CD4-positive, CD25-positive, alpha-beta regulatory T cell (primary cell): Measurements from ENCODE around the gene MTR. TPM values are rescaled to one million over a fixed set of nuclear protein-coding genes. Genes with fewer than 3 reads are reported as not detected.
A peak's percentile ranks its signal among the peaks of the same experiment; 100 is the strongest.
"Not testable (repeated sequence)": the region's sequence is repeated elsewhere in the genome, so short reads cannot be mapped to it uniquely, and the experiment has no call there.

Experiments
- ATAC-seq, 2 donors: fragments of 150-1000 bp; cut with Tn5 transposase; one replicate each; pipeline ENCODE4 v1.10.0; 2021; ENCODE audit warnings: low read depth in 2 of 2, moderate number of reproducible peaks in 2 of 2, moderate library complexity in 1 of 2
- DNase-seq, 3 donors: peaks; one replicate each; pipeline versions ENCODE4 v3.0.0 to v3.0.0-alpha.2; 2012 to 2022; ENCODE audit warnings: mixed read lengths in 1 of 3
- H3K27ac ChIP-seq: one replicate; pipeline ENCODE4 v1.7.0; 2013; ENCODE audit warnings: mild to moderate bottlenecking, low read length; ENCODE audit not compliant: insufficient read depth, poor library complexity, severe bottlenecking
- H3K27me3 ChIP-seq: one replicate; pipeline ENCODE4 v1.7.0; 2013; ENCODE audit warnings: low read length; ENCODE audit not compliant: control insufficient read depth, insufficient read depth
- H3K36me3 ChIP-seq: one replicate; pipeline ENCODE4 v1.7.0; 2013; ENCODE audit warnings: mild to moderate bottlenecking, low read length, moderate library complexity; ENCODE audit not compliant: control insufficient read depth, insufficient read depth
- H3K4me1 ChIP-seq: 2 replicates; pipeline ENCODE4 v1.7.0; 2013; ENCODE audit warnings: mild to moderate bottlenecking, low read length; ENCODE audit not compliant: insufficient read depth, control insufficient read depth, poor library complexity, severe bottlenecking
- H3K4me3 ChIP-seq: one replicate; pipeline ENCODE4 v1.7.0; 2013; ENCODE audit warnings: low read depth, mild to moderate bottlenecking, low read length, moderate library complexity
- H3K9me3 ChIP-seq, 2 experiments: 1 replicate in 1 of 2; 2 replicates in 1 of 2; pipeline ENCODE4 v1.7.0; 2013; ENCODE audit warnings: low read length in 2 of 2, mild to moderate bottlenecking in 1 of 2, moderate library complexity in 1 of 2; ENCODE audit not compliant: control insufficient read depth in 2 of 2
- H3K27ac Mint-ChIP-seq, 3 donors: one replicate each; pipeline ENCODE4 v1.8.0; 2020 to 2022; ENCODE audit warnings: mild to moderate bottlenecking in 3 of 3, mixed read lengths in 3 of 3, moderate library complexity in 2 of 3
- H3K27me3 Mint-ChIP-seq: one replicate; pipeline ENCODE4 v1.8.0; 2022; ENCODE audit warnings: mild to moderate bottlenecking, mixed read lengths
- H3K36me3 Mint-ChIP-seq: one replicate; pipeline ENCODE4 v1.8.0; 2020; ENCODE audit warnings: mixed read lengths
- H3K4me1 Mint-ChIP-seq, 4 donors: one replicate each; pipeline ENCODE4 v1.8.0; 2020 to 2022; ENCODE audit warnings: mixed read lengths in 4 of 4, mild to moderate bottlenecking in 1 of 4
- H3K4me3 Mint-ChIP-seq, 4 donors: one replicate each; pipeline ENCODE4 v1.8.0; 2020 to 2022; ENCODE audit warnings: mild to moderate bottlenecking in 4 of 4, mixed read lengths in 4 of 4, moderate library complexity in 3 of 4
- H3K9me3 Mint-ChIP-seq, 7 donors: one replicate each; pipeline ENCODE4 v1.8.0; 2020 to 2022; ENCODE audit warnings: mixed read lengths in 7 of 7, mild to moderate bottlenecking in 3 of 7, moderate library complexity in 2 of 7
- polyA plus RNA-seq, 4 donors: library from polyadenylated mRNA; unstranded; fragments of 300-500 nt; fragmentation: Illumina TruSeq; gene quantifications; one replicate each; pipeline ENCODE4 v1.2.3, GENCODE V29; 2021
- total RNA-seq: library from RNA; stranded (reverse); gene quantifications from one replicate; pipeline ENCODE4 v1.2.3, GENCODE V29; 2022

Gene MTR
- total and polyA plus RNA-seq, 5 donors from 2014 or later, result 12.6 to 44.5 (median 14.8) TPM

GRCh38 chr1:236893626-236894545, 98.8 kb downstream of the MTR start:
- Histone ChIP-seq H3K4me1 (no peaks in the 10 kb centered on the region), H3K27ac (no peak overlapping the region), H3K4me3 (no peak overlapping the region), H3K27me3 (no peaks in the 10 kb centered on the region), H3K36me3 (peaks cover 95% of the 10 kb centered on the region), H3K9me3 (no peaks in the 10 kb centered on the region)
- H3K4me1 Mint-ChIP-seq, result peaks cover 0 to 6% (median under 1%) of the 10 kb centered on the region in 4 donors
- H3K27ac Mint-ChIP-seq, result peak overlapping the region in 2 of 3 donors; percentile 46 to 54
- DNase-seq, result no peak
- H3K4me3 Mint-ChIP-seq, result no peak overlapping the region
- no peak for ATAC-seq
- H3K9me3 Mint-ChIP-seq, result no peaks in the 10 kb centered on the region
- peaks cover 85% of the 10 kb centered on the region for H3K36me3 Mint-ChIP-seq
- no peaks in the 10 kb centered on the region for H3K27me3 Mint-ChIP-seq

GRCh38 chr1:236895665-236896387, 100.7 kb downstream of the MTR start:
- Histone ChIP-seq H3K27me3 (no peaks in the 10 kb centered on the region), H3K36me3 (peaks cover 86% of the 10 kb centered on the region), H3K4me1 (no peaks in the 10 kb centered on the region), H3K4me3 (no peak overlapping the region), H3K27ac (no peak overlapping the region), H3K9me3 (no peaks in the 10 kb centered on the region)
- H3K4me3 Mint-ChIP-seq, result no peak overlapping the region
- DNase-seq (no peak), ATAC-seq (no peak)
- peaks cover 0 to 6% (median 0%) of the 10 kb centered on the region in 4 donors for H3K4me1 Mint-ChIP-seq
- peaks cover 87% of the 10 kb centered on the region for H3K36me3 Mint-ChIP-seq
- H3K9me3 Mint-ChIP-seq, result peaks cover 0 to 3% (median 0%) of the 10 kb centered on the region in 7 donors
- no peak overlapping the region for H3K27ac Mint-ChIP-seq
- no peaks in the 10 kb centered on the region for H3K27me3 Mint-ChIP-seq

GRCh38 chr1:236896716-236897115, 101.6 kb downstream of the MTR start:
- peaks cover 0 to 6% (median 0%) of the 10 kb centered on the region in 4 donors for H3K4me1 Mint-ChIP-seq
- Histone ChIP-seq H3K36me3 (peaks cover 84% of the 10 kb centered on the region), H3K9me3 (no peaks in the 10 kb centered on the region), H3K27ac (no peak overlapping the region), H3K4me3 (no peak overlapping the region), H3K27me3 (no peaks in the 10 kb centered on the region), H3K4me1 (no peaks in the 10 kb centered on the region)
- no peaks in the 10 kb centered on the region for H3K27me3 Mint-ChIP-seq
- H3K27ac Mint-ChIP-seq, result peak overlapping the region in 1 of 3 donors; percentile 26
- H3K36me3 Mint-ChIP-seq, result peaks cover 86% of the 10 kb centered on the region
- no peak overlapping the region for H3K4me3 Mint-ChIP-seq
- H3K9me3 Mint-ChIP-seq, result peaks cover 0 to 4% (median 0%) of the 10 kb centered on the region in 7 donors
- DNase-seq, result no peak
- ATAC-seq, result no peak

- Histone ChIP-seq H3K4me1 (no peaks in the 10 kb centered on the region), H3K27ac (no peak overlapping the region), H3K4me3 (no peak overlapping the region), H3K36me3 (peaks cover 13% of the 10 kb centered on the region), H3K9me3 (no peaks in the 10 kb centered on the region), H3K27me3 (no peaks in the 10 kb centered on the region)
- ATAC-seq (peak in 1 of 2 donors; percentile 39), DNase-seq (no peak)
- Mint-ChIP-seq H3K4me3 (no peak overlapping the region), H3K27ac (peak overlapping the region in 2 of 3 donors; percentile 1 to 72), H3K27me3 (no peaks in the 10 kb centered on the region), H3K36me3 (peaks cover 29% of the 10 kb centered on the region), H3K9me3 (peaks cover 0 to 7% (median 4%) of the 10 kb centered on the region in 7 donors), H3K4me1 (peaks cover 0 to 10% (median 0%) of the 10 kb centered on the region in 4 donors)
Measured at GRCh38 chr1:236904892-236905741, 110.0 kb downstream of the MTR start.

- peaks cover 0 to 10% (median 0%) of the 10 kb centered on the region in 4 donors for H3K4me1 Mint-ChIP-seq
- H3K9me3 Mint-ChIP-seq, result peaks cover 0 to 5% (median 2%) of the 10 kb centered on the region in 7 donors
- peaks cover 10% of the 10 kb centered on the region for H3K36me3 Mint-ChIP-seq
- H3K4me3 ChIP-seq, result no peak overlapping the region
- ATAC-seq (no peak), DNase-seq (no peak)
- H3K4me1 ChIP-seq, result no peaks in the 10 kb centered on the region
- no peak overlapping the region for H3K27ac ChIP-seq
- H3K27me3 ChIP-seq, result no peaks in the 10 kb centered on the region
- peaks cover 5% of the 10 kb centered on the region for H3K27me3 Mint-ChIP-seq
- no peak overlapping the region for H3K4me3 Mint-ChIP-seq
- no peaks in the 10 kb centered on the region for H3K9me3 ChIP-seq
- H3K27ac Mint-ChIP-seq, result peak overlapping the region in 1 of 3 donors; percentile 2
- H3K36me3 ChIP-seq, result no peaks in the 10 kb centered on the region
Measured at GRCh38 chr1:236907205-236907604, 112.1 kb downstream of the MTR start.

- H3K4me1 Mint-ChIP-seq, result peaks cover 0 to 5% (median 0%) of the 10 kb centered on the region in 4 donors
- no peak overlapping the region for H3K27ac Mint-ChIP-seq
- no peaks in the 10 kb centered on the region for H3K36me3 ChIP-seq
- H3K4me1 ChIP-seq, result no peaks in the 10 kb centered on the region
- no peaks in the 10 kb centered on the region for H3K36me3 Mint-ChIP-seq
- no peaks in the 10 kb centered on the region for H3K9me3 ChIP-seq
- no peak for ATAC-seq
- DNase-seq, result no peak
- peaks cover 0 to 4% (median 2%) of the 10 kb centered on the region in 7 donors for H3K9me3 Mint-ChIP-seq
- H3K4me3 ChIP-seq, result no peak overlapping the region
- H3K4me3 Mint-ChIP-seq, result no peak overlapping the region
- peaks cover 5% of the 10 kb centered on the region for H3K27me3 Mint-ChIP-seq
- no peak overlapping the region for H3K27ac ChIP-seq
- H3K27me3 ChIP-seq, result no peaks in the 10 kb centered on the region
Measured at GRCh38 chr1:236908669-236909068, 113.6 kb downstream of the MTR start.

GRCh38 chr1:236911047-236911446, 116.0 kb downstream of the MTR start:
- not testable (repeated sequence) for H3K27ac Mint-ChIP-seq, H3K4me3 Mint-ChIP-seq, H3K36me3 ChIP-seq, H3K27ac ChIP-seq, H3K4me3 ChIP-seq, DNase-seq, H3K9me3 Mint-ChIP-seq, H3K27me3 Mint-ChIP-seq, H3K4me1 Mint-ChIP-seq, H3K27me3 ChIP-seq, H3K9me3 ChIP-seq, ATAC-seq, H3K4me1 ChIP-seq, H3K36me3 Mint-ChIP-seq
